Spinal cord (tissue), 10 donors: Measurements from ENCODE around the gene LOXL3. TPM values are rescaled to one million over a fixed set of nuclear protein-coding genes. Genes with fewer than 3 reads are reported as not detected.
A peak's percentile ranks its signal among the peaks of the same experiment; 100 is the strongest.
"Not testable (repeated sequence)": the region's sequence is repeated elsewhere in the genome, so short reads cannot be mapped to it uniquely, and the experiment has no call there.

Experiments
- DNase-seq, 6 donors: peaks; one replicate each; pipeline versions ENCODE4 v3.0.0 to v3.0.0-alpha.2; 2013 to 2015; ENCODE audit warnings: low spot score in 6 of 6, low read depth in 4 of 6
- H3K27ac ChIP-seq: one replicate; pipeline ENCODE4 v1.5.1; 2013; ENCODE audit warnings: low read depth, low read length, control low read depth
- H3K27me3 ChIP-seq: one replicate; pipeline ENCODE4 v1.6.1; 2013; ENCODE audit warnings: low read length; ENCODE audit not compliant: control insufficient read depth, insufficient read depth
- H3K36me3 ChIP-seq: one replicate; pipeline ENCODE4 v1.6.1; 2013; ENCODE audit warnings: low read length; ENCODE audit not compliant: control insufficient read depth, insufficient read depth
- H3K4me1 ChIP-seq: one replicate; pipeline ENCODE4 v1.6.1; 2013; ENCODE audit warnings: low read length; ENCODE audit not compliant: control insufficient read depth, insufficient read depth
- H3K4me3 ChIP-seq: one replicate; pipeline ENCODE4 v1.5.1; 2013; ENCODE audit warnings: low read depth, low read length, control low read depth
- H3K9me3 ChIP-seq: one replicate; pipeline ENCODE4 v1.6.1; 2013; ENCODE audit warnings: low read length; ENCODE audit not compliant: control insufficient read depth, insufficient read depth
- WGBS: methylation state at CpG from one replicate; pipeline ENCODE4 v1.1.5; 2013; ENCODE audit warnings: missing lambda C conversion rate; ENCODE audit not compliant: insufficient coverage; 5-methylcytosine and 5-hydroxymethylcytosine counted together
- polyA plus RNA-seq, 2 donors: library from polyadenylated mRNA; unstranded; fragments of 120-200 nt; gene quantifications; one replicate each; pipeline ENCODE4 v1.2.1, GENCODE V29; 2013; ENCODE audit not compliant: insufficient read length in 2 of 2
- total RNA-seq, 2 donors: library from RNA; depleted of rRNA in 1 of 2; stranded (reverse); fragments of 120-200 nt in 1 of 2; fragments of >200 nt in 1 of 2; gene quantifications; one replicate each; pipeline versions ENCODE4 v1.2.3 to v1.2.4, GENCODE V29; 2013 to 2014
- donor health status: healthy.

Gene LOXL3
- total and polyA plus RNA-seq, 4 donors, result 10.5 to 18.8 (median 18.1) TPM

- H3K27ac ChIP-seq, result no peak overlapping the region
- peaks cover 28% of the 10 kb centered on the region for H3K27me3 ChIP-seq
- no peaks in the 10 kb centered on the region for H3K36me3 ChIP-seq
- no peaks in the 10 kb centered on the region for H3K9me3 ChIP-seq
- no peak for DNase-seq
- H3K4me3 ChIP-seq, result no peak overlapping the region
- H3K4me1 ChIP-seq, result no peaks in the 10 kb centered on the region
- WGBS, result 80% methylated on average over 3 of the region's 5 CpGs
These were observed 10.5 kb upstream of the LOXL3 start for GRCh38 chr2:74564222-74564621.

GRCh38 chr2:74562126-74562775 lies 8.5 kb upstream of the LOXL3 start:
- 78% methylated on average over 4 of the region's 7 CpGs for WGBS

GRCh38 chr2:74561022-74561421 lies 7.3 kb upstream of the LOXL3 start:
- not testable (repeated sequence) for DNase-seq, H3K36me3 ChIP-seq, H3K9me3 ChIP-seq, H3K4me1 ChIP-seq, H3K4me3 ChIP-seq, H3K27ac ChIP-seq
- H3K27me3 ChIP-seq, result peaks cover 31% of the 10 kb centered on the region
- 100% methylated on average over 1 of the region's 1 CpG for WGBS

More at GRCh38 chr2:74562126-74562775, 8.5 kb upstream of the LOXL3 start:
- no peaks in the 10 kb centered on the region for H3K4me1 ChIP-seq
- no peaks in the 10 kb centered on the region for H3K9me3 ChIP-seq
- no peak for DNase-seq
- no peak overlapping the region for H3K4me3 ChIP-seq
- H3K36me3 ChIP-seq, result no peaks in the 10 kb centered on the region
- H3K27ac ChIP-seq, result no peak overlapping the region
- peaks cover 28% of the 10 kb centered on the region for H3K27me3 ChIP-seq

GRCh38 chr2:74560591-74560990 lies 6.8 kb upstream of the LOXL3 start:
- Histone ChIP-seq H3K4me1 (peaks cover 3% of the 10 kb centered on the region), H3K4me3 (no peak overlapping the region), H3K27me3 (peaks cover 35% of the 10 kb centered on the region), H3K36me3 (peaks cover 14% of the 10 kb centered on the region), H3K9me3 (no peaks in the 10 kb centered on the region), H3K27ac (no peak overlapping the region)
- no peak for DNase-seq
- WGBS, result 82% methylated on average over 3 of the region's 6 CpGs

- Histone ChIP-seq H3K4me1 (peaks cover 9% of the 10 kb centered on the region), H3K27ac (no peak overlapping the region), H3K9me3 (no peaks in the 10 kb centered on the region), H3K27me3 (peaks cover 42% of the 10 kb centered on the region), H3K4me3 (no peak overlapping the region), H3K36me3 (peaks cover 14% of the 10 kb centered on the region)
- DNase-seq, result no peak
- 23% methylated on average over 4 of the region's 5 CpGs for WGBS
These were observed 6.2 kb upstream of the LOXL3 start for GRCh38 chr2:74559912-74560311.

GRCh38 chr2:74558284-74559230 lies 4.8 kb upstream of the LOXL3 start:
- Histone ChIP-seq H3K9me3 (no peaks in the 10 kb centered on the region), H3K27me3 (peaks cover 40% of the 10 kb centered on the region), H3K4me3 (no peak overlapping the region), H3K36me3 (peaks cover 14% of the 10 kb centered on the region), H3K4me1 (peaks cover 23% of the 10 kb centered on the region), H3K27ac (no peak overlapping the region)
- DNase-seq, result no peak
- WGBS, result 83% methylated on average over 6 of the region's 7 CpGs

- 96% methylated on average over 5 of the region's 6 CpGs for WGBS
- Histone ChIP-seq H3K4me3 (no peak overlapping the region), H3K36me3 (peaks cover 14% of the 10 kb centered on the region), H3K27me3 (peaks cover 39% of the 10 kb centered on the region), H3K4me1 (peaks cover 38% of the 10 kb centered on the region), H3K27ac (no peak overlapping the region), H3K9me3 (no peaks in the 10 kb centered on the region)
- no peak for DNase-seq
These were observed 3.2 kb upstream of the LOXL3 start for GRCh38 chr2:74556831-74557370.

GRCh38 chr2:74556159-74556558 lies 2.4 kb upstream of the LOXL3 start:
- no peaks in the 10 kb centered on the region for H3K9me3 ChIP-seq
- no peak overlapping the region for H3K4me3 ChIP-seq
- H3K27me3 ChIP-seq, result peaks cover 33% of the 10 kb centered on the region
- 80% methylated on average over 14 of the region's 14 CpGs for WGBS
- H3K4me1 ChIP-seq, result peaks cover 38% of the 10 kb centered on the region
- DNase-seq, result no peak
- peaks cover 14% of the 10 kb centered on the region for H3K36me3 ChIP-seq
- H3K27ac ChIP-seq, result no peak overlapping the region

GRCh38 chr2:74555610-74556103 lies 1.9 kb upstream of the LOXL3 start:
- WGBS, result 46% methylated on average over 17 of the region's 17 CpGs
- no peak for DNase-seq
- H3K4me1 ChIP-seq, result peaks cover 38% of the 10 kb centered on the region
- H3K9me3 ChIP-seq, result no peaks in the 10 kb centered on the region
- peak overlapping the region; percentile 95 for H3K27ac ChIP-seq
- H3K27me3 ChIP-seq, result peaks cover 31% of the 10 kb centered on the region
- peak overlapping the region; percentile 77 for H3K4me3 ChIP-seq
- H3K36me3 ChIP-seq, result peaks cover 14% of the 10 kb centered on the region
